Measurements from ENCODE around the gene EPC2.
"Not testable (repeated sequence)": the region's sequence is repeated elsewhere in the genome, so short reads cannot be mapped to it uniquely, and the experiment has no call there.

EPC2 gene

DNA sequence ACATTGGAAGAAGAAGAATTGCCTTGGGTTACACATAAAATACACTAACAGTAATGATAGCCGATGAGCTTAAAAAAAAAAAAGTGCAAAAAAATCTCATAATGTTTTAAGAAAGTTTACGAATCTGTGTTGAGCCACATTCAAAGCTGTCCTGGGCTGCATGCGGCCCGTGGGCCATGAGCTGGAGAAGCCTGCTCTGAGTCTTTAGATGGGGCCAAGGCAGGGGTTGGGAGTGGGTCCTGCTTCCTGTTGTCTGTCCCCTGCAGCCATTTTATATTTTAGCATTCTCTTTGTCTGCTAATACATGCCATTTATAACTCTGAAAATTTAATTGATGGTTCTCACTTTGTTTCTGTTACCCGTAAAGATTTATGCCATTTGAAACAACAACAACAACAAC lies 93.2 kb downstream of the EPC2 start:
- no peak for DNase-seq

DNA sequence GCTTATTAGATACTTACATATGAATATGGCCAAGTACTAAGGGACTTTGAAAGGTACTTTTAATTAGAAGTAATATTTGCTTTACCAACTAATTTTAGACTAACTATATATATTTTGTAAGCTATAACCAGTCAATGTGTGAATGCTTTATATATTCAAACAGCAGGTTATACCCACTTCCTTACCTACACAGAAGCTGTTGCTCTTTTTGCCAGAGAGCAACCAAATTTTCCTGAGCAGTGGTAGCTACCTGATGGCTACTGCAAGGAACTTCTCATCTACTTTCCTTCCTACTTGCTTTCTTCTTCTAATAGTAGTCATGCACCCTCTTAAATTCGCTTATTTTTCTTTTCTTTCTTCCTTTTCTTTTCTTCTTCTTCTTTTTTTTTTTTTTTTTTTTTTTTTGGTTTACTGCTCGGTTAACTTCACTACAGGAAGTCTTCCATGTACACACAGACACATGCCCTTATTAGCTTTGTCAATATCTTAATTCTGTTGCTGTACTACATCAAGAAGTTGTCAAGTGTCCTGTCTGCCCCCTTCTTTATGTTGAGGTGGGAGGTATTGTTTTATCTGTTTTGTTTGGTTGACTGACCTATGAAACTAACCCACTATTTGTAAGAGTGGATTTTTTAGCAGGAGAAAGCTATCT lies 95.0 kb downstream of the EPC2 start:
- DNase-seq, result no peak

DNA sequence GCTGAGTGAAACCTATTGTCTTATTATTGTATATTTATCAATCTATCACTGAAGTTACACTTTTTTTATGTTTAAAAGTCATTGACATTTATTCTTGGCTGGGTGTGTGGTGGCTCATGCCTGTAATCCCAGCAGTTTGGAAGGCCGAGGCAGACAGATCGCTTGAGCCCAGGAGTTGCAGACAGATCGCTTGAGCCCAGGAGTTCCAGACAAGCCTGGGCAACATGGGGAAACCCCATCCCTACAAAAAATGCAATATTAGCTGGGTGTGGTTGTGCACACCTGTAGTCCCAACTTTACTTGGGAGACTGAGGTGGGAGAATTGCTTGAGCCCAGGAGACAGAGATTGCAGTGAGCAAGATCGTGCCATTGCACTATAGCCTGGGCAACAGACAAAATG lies 97.8 kb downstream of the EPC2 start:
- no peak for DNase-seq

DNA sequence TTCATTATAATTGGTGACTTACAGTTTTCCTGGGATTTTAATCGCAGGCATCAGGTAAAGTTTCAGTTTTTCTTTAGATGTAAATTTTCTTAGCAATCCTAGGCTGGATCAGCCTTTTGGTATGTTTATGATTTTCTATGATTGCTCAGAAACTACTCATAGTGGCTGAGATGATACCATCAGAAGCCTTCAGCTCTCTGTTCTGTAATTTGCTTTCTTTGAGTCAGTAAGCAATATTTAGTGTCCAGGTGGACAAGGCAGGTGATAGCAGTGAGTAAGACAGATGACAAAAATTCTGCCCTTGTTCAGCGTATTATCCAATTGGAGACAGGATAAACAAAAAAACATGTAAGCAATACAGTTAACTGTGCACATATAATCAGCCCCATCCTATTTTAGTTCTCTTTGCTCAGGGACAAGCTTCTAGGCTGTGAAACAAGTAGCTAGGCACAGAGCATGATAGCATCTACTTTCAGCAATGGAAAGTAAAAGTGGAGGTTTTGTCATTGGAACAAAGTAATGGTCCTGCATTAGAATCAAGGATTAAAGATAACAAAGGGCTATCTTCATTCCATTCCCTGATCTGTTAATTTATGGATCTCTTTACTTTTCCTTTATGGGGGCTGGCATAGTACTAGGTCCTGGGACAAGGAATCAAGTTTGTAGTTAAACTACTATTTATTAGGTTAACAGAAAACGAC lies 100.8 kb downstream of the EPC2 start:
- DNase-seq, result no peak

DNA sequence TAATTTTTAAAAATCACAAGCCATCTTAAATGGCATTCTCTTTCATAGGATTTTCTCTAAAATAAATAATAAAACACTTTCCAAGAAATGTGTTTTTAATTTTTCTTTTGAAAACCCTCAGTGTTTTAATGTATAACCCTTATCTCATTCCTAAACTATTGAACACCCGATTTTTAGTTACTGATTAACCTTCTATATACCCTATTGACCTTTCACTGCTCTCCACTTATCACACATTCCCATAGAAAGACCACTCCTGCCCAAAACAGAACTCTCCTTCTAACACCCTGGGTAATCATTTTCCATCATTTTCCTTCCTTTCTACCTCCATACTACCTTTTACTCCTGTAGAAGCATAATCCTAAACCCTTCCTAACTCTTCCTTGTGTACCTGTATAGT lies 102.4 kb downstream of the EPC2 start:
- DNase-seq, result no peak

DNA sequence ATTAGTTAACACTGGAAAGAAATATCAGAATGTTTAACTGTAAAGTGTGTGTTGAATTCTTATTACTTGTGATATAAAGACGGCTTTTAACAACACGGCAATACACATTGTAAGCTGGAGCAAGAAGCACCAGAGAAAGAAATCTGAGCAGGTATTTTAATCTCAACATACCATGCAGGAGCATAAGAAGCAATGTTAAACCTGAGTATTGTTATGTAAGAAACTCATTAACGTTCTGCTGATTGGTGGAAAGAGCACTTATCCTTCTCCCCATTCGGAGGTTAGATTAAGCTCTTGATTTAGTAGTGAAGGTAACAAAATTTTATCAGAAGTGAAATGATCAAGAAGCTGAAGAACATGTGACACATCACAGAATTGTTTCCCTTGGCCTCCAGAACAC lies 107.4 kb downstream of the EPC2 start:
- DNase-seq, result no peak

DNA sequence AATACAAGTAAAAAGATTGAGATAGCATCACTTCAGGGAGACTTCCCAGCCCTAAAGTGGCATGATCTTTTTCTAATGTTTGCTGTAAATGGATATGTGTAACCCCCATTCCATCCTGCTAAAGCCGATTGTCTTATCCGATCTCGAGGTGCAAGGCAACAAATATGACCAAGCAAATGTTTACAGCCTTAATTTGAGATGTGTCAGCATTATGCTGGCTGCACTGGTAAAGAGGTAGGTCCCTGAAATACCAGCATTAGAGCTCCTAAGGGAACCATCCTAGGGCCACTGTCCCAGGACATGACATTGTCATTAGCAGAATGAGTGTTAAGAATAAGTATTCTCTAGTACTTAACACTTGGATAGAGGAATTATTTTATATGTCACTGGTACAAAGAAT lies 108.4 kb downstream of the EPC2 start:
- no peak for DNase-seq

DNA sequence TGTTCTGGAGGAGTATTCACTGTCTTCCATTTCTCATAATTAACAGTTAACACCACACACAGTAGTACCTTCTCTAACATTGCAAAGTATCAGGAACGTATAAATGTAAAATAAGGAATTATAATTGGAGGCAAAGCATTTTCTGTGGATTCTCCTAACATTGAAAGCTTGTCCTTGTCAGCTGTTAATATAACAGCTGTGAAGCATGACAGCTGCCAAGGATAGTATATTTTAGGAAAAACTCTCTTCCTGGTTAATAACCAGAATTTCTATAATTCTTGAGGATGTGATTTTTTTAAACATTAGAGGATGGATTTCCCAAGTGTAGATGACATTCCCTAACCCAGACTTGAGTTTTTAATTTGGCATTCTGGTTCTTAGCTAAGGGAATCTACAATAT lies 110.3 kb downstream of the EPC2 start:
- no peak for DNase-seq

DNA sequence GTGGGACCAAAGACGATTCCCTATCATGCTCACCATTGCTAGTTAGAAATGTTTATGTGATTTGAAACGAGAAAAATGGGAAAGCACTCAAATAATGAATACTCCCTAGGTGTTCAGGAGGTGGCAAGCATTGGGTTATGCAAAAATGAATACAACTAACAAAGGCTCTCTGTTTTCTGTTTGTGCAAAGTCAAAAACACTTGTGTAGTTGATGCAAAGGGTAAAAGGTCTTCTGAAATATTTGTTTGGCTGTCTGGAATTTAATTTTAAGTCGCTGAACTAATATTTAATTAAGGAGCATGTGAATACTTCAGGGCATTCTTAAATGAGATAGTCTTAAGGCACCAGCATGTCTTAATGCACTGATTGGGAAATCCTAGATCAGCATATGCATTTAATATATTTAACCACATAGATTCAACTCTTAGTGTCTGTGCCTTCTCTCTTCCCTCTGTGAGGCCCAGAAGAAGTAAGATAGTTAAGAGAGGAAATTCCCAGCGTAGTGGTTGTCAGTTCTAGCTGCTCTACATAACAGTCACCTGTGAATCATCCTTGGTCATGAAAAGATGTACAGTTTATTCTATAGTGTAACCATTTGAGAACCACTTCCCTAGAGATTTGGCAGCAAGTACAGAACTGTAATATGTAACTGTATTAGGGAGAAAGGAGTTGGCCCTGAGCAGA lies 111.9 kb downstream of the EPC2 start:
- DNase-seq, result no peak

DNA sequence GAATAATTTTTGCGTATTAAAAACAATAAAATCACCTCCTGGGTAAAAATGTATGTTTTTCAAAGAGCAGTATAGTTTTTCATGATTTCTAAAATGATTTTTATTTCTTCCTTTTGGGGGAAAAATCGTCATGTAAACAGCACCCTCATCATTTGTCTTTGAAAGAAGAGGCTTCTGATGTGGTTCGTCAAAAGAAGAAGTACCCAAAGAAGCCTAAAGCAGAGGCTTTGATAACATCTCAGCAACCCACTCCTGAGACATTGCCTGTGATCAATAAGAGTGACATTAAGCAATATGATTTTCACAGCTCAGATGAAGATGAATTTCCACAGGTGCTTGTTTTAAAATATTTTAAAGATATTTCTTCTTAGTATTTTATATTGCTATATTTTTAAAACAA lies 120.3 kb downstream of the EPC2 start:
- DNase-seq, result peak; percentile 25

DNA sequence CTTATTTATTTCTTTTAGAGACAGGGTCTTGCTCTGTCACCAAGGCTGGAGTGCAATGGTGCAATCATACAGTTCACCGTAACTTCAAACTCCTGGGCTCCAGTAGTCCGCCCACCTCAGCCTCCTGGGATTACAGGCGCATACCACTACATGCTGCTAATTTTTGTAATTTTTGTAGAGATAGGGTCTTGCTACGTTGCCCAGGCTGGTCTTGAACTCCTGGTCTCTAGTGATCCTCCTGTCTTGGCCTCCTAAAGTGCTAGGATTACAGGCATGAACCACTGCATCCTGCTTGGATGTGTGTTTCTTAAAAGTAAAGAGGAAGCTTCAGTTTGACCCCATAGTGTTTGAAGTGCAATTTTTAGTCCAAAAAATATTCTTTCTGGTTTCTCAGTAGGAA lies 125.5 kb downstream of the EPC2 start:
- no peak for DNase-seq

DNA sequence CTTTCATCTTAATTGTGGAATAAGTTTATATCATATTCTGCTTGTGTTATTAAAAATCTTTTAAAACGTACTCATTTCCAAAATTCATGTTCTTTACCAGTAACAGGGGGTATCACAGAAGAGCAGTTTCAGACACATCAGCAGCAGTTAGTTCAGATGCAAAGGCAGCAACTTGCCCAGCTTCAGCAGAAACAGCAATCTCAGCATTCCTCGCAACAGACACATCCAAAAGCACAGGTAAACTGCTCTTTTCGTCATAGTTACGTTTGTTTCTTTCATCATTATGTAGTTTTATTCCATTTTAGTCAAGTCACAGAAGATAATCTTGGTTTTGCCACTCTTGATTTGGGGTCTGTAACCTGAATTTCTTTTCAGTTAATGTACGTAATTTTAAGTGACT lies 137.0 kb downstream of the EPC2 start:
- no peak for DNase-seq

DNA sequence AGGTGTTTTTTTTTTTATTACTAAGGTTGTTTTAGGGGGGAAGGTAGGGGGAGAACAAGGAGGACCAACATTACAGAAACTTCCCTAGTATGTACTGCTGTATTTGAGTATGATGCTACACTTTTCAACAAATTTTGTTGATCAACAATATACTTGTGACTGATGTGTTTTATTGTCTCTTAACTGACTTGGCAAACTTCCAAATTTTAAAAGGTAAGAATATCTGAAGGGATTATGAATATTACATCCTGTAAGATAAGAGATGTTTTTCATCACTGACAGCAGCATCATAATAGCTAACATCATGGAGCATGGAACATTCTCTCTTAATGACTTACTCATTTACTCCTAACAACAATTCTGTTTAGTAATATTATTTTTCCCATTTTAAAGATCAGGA lies 144.5 kb downstream of the EPC2 start:
- no peak for DNase-seq

DNA sequence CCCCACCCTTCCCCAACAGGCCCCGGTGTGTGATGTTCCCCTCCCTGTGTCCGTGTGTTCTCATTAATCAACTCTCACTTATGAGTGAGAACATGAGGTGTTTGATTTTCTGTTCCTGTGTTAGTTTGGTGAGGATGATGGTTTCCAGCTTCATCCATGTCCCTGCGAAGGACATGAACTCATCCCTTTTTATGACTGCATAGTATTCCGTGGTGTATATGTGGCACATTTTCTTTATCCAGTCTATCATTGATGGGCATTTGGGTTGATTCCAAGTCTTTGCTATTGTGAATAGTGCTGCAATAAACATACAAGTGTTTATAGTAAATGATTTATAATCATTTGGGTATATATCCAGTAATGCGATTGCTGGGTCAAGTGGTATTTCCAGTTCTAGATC lies 145.6 kb downstream of the EPC2 start:
- not testable (repeated sequence) for DNase-seq

DNA sequence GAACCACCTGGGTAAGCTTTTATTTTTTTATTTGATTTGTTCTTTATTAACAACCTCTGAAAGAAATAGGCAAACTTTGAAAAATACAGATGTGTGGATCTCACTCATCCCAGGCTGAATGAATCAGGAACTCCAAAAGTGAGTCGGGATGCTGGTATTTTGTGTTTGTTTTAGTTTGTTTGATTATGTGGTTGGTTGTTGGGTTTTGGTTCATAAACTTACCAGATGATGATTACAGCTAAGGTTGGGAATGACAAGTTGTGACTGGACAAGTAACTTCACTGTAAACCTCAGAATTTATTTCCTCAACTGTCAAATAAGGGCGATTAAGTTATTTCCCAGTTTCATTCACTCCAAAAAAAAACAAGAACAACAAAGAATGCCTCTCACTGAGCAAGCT lies 150.0 kb downstream of the EPC2 start:
- DNase-seq, result no peak

DNA sequence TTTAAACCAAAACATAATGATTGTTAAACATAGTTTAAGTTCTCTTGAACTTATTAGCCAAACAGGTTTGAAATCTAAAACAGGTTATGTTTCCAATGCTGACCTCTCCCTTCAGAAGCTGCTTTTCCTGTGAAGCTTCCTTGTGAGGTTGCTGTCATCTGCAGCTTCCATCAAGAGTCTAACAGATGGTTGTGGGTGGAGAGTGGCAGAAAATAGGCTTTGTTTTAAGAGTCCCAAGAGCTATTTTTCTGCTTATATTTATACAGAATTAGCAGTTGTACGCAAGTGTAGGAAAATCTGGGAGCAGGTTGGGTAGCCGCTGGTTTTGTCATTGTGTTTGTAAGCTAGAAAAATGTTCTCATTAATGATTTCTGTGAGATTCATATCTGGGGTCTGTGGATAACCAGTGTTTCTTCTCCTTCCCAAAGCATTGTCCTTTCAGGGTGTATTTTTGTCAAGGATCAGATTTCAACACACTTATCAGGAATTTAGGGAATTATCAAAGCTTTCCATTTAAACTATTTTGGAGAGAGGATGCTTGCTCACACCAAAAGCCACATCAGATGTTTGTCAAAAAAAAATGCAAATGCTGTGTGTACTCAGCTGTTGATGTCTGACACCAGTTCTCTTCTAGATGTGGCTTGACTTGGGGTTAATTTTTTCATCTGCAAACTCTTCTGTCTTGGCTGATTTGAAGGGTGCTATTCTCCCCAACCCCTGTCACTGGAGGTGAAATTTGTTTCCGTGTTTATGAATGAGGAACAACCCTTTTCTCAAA lies 152.4 kb downstream of the EPC2 start:
- DNase-seq, result no peak

DNA sequence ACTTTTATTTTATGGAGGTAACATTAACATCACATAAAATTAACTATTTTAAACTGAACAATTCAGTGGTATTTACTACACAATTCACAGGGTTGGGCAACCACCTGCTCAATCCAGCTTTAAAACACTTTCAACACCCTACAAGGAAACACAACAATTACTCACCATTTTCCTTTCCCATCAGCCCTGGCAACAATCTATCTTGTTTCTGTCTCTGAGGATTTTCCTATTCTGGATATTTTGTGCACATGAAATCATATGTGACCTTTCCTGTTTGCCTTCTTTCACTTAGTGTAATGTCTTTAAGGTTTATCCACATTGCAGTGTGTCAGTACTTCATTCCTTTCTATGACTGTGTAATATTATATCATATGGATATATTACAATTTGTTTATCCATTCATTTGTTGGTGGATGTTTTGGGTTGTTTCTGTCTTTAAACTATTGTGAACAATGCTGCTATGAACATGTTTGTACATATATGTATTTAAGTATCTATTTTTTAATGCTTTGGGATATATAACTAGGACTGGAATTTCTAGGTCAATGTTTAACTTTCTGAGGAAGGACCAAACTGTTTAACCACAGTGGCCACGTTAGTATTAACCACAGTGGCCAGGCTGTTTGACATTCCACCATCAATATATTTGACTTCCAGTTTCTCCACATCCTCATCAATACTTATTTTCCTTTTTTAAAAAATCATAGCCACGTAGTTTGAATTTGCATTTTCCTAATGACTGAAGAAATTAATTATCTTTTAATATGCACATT lies 158.1 kb downstream of the EPC2 start:
- no peak for DNase-seq

DNA sequence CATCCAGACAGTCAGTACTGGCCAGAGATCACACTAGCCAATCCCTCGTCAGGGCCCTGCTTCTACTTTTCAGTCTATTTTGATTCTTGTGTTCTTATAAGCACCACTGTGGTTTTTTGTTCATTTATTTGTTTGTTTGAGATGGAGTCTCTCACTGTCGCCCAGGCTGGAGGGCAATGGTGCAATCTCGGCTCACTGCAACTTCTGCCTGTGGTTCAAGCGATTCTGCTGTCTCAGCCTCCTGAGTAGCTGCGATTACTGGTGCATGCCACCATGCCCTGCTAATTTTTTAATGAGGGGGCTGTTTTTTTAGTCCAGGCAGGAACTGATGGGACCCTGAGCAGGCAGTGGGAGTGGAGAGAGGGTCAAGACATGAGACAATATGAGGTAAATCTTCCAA lies 165.5 kb downstream of the EPC2 start:
- DNase-seq, result no peak

DNA sequence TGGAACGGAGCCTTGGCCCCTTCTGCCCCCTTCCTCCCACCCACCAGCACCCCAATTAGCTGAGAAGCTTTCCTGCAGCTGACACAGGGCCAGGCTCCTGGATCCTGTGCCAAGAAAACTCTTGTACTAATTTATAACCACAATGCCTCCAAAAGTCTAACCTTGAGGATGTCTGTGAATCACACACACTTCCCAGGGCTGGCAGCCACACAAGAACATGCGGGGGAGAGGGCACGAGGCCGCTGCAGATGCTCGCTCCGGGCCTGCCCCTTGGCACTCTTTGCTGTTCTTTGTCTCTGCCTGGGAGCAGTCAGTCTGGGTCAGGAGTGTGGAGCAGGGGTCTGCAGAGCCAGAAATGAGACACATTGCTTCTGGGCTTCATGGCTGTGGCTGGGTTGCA lies 167.8 kb downstream of the EPC2 start:
- no peak for DNase-seq

DNA sequence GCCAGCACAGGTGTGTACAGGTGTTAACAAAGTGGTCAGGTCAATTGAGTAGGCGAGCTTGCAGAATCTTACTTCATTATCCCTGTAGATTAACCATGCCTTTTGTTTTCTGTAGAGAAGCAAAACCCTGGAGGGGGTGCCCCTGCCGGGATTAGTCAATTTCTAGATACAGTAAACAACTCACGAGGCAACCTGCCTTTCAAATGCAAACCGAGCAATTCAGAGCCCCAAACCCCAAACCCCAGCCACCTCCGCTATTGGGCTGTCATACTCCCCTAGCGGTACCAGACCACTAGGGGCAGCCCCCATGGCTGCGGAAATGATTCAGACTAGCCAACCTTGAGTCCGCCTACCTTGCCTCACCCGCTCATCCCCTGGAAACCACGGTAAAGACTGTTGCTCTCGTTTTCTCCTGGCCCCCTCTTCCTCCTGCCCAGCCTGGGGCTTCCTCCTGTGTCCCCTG lies 169.1 kb downstream of the EPC2 start:
- DNase-seq, result peak; percentile 63

DNA sequence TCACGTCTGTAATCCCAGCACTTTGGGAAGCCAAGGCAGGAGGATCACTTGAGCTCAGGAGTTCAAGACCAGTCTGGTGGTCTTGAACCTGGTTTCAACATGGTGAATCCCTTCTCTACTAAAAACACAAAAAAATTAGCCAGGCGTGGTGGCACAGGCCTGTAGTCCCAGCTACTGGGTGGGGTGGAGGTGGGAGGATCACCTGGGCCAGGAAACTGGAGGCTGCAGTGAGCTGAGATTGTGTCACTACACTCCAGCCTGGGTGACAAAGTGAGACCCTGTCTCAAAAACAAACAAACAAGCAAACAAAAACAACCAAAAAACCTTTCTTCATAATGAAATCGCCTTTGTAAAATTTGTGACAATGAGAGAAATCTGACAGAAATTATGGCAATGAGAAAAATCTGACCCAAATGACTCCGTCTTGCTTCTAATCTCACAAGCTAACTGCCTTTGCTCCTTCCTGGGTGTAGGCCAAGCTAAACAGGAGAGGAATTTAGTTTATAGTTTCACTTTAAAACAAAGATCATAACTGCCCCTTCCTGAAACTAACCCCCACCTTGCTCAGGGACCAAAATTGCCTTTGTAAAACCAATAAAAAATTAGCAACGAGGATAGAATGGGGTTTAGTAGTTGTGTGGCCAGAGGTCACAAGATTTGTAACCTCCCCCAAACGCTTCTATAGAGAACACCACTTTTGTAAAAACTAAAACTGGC lies 169.8 kb downstream of the EPC2 start:
- no peak for DNase-seq

DNA sequence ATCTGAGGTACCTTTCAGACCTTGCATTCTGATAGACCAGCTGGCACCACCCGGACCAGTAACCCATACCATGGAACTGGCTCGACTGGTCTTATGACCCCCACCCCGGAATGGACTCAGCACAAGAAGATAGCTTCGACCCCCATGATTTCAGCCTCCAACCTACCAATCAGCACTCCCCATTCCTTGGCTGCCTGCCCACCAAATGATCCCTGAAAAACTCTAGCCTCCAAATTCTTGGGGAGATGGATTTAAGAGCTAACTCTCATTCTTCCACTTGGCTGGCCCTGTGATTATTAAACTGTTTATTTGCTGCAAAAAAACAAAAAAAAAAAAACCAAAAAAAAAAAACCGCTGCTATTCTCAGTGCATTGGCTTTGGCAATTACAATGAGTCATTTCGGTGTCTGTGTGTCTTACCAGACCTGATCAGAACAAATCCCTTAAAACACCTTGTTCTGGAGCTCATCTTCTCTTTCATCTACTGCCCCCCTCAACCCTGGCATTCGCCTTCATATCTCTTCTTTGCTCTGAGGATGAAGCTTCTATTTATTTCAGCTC lies 170.4 kb downstream of the EPC2 start:
- no peak for DNase-seq

All from CD4-positive, alpha-beta T cell treated with Interleukin-12 subunit alpha and Interleukin-12 subunit beta, for 1 hour (primary cell).